GM21825 (cell line): ENCODE measurements around the gene ERC2.

Experiments
- ATAC-seq: cut with Tn5 transposase; IDR thresholded peaks from one replicate; pipeline ENCODE4 v1.9.1; 2021; ENCODE audit warnings: mild to moderate bottlenecking, moderate library complexity; ENCODE audit not compliant: unreplicated experiment

Gene ERC2

DNA sequence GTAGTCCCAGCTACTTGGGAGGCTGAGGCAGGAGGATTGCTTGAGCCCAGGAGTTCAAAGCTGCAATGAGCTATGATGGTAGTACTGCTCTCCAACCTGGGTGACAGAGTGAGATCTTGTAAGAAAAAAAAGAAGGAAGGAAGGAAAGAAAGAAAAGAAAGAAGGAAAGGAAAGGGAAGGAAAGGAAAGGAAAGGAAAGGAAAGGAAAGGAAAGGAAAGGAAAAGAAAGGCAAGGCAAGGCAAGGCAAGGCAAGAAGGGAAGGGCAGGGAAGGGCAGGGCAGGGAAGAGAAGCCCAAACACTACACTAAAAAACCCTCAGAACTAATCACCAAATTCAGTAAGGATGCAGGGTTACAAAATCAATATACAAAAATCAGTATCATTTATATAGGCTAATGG is 341.6 kb downstream of the ERC2 start:
- ATAC-seq: no peak

GRCh38 chr3:56125358-56126005 is 342.8 kb downstream of the ERC2 start:
- ATAC-seq: no peak

DNA sequence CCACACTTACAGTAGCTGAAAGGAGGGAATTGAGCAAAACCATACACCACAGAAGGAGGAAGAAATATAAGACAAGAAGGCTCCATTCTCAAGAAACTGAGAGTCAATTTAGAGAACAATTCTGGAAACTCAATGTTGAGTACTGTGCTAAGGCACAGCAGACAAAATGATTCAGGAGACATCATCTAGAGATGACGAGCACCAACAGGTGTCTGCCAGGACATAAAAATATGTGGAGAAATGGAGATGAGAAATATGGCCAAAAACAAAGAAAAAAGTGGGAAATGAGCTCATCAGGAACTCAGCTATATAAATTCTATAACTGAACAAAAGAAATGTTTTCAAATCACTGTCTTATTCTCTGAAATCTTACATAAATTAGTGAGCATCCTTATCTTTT is 343.7 kb downstream of the ERC2 start:
- no peak for ATAC-seq

DNA sequence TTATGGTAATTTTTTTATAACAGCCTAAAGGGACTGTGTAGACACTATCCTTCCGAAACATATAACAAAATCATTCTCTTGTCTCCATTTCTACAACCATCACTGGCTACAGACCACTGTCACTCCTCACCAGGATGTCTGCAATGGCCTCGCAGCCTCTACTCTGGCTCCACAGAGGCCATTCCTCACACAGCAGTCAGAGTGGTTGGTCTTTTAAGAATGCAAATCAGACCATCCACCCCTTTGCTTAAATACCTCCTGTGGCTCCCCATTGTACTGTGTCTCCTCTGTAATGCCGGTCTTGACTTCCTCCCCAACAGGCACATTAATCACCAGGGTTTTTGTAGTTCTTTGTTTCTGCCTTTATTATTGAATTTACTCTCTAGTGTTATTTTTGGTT is 344.8 kb downstream of the ERC2 start:
- ATAC-seq: no peak

DNA sequence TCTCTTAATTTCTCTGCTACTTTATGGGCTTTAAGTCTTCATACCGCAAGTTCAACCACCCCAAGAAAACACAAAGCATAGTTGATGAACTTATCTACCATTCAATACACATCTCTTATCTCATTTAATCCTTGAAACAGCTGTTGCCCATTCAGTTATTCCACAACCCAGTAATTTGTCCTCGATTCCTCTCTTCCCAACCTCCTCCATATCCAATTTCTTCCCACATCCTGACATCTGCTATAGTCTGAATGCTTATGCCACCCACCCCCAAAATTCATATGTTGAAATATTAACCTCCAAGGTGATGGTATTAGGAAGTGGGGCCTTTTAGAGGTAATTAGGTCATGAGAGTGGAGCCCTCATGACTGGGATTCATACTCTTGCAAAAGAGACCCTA is 345.4 kb downstream of the ERC2 start:
- ATAC-seq: no peak

DNA sequence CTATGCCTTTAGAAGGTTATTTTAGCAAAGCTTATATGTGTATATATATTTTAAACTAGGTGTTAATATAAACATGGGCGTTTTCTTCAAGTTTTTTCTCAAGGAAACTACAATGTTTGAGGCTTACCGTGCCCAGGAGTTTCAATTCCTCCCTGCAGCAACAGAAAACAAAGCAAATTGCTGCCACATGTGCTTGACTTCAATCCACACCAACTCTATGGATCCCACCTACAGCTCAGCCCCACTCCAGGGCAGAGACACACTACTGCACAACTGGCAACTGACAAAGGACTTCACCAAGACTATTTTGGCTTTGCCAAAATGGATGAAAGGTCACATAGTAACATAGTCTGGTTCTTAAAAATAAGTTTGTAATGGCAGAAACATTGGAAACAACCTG is 346.6 kb downstream of the ERC2 start:
- ATAC-seq: no peak

GRCh38 chr3:56119575-56120349 is 348.5 kb downstream of the ERC2 start:
- ATAC-seq: no peak

- no peak for ATAC-seq
These were observed 349.3 kb downstream of the ERC2 start for GRCh38 chr3:56118968-56119367.

- ATAC-seq: no peak
These were observed 352.6 kb downstream of the ERC2 start for GRCh38 chr3:56115698-56116097.

DNA sequence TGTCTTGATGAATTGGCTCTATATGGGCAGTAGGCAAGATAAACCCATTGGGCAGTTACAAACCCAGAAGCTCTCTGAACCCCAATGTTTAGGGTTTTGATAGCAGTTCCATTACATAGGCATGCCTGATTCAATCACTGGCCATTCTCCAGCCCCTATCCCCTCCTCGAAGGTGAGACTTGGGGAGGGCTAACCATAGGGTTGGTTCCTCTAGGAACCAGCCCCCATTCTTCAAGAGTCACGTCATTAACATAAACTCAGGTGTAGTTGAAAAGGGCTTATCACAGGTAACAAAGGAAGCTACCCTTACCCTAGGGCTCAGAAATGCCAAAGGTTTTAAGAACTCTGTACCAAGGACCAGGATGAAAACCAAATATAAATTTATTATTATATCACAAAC is 353.1 kb downstream of the ERC2 start:
- ATAC-seq: no peak

DNA sequence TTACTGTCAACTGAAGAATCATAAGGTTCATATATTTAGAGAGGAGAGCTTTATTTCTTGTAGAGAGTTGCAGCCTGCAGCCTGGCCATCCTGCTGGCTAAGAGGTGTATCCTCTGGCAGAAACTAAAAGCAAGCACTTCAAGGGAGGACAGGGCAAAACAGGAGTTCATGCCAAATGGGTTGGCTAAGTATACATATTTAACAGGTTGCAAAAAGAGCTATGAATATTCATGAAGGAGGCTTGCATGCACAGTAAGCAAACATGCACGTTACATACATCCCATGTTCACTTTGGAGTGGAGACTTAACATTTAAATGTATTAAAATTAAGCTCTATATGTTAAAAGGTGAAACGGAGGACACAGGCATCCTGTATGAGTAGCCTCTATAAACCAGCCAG is 354.4 kb downstream of the ERC2 start:
- ATAC-seq: no peak

- no peak for ATAC-seq
These were observed 355.0 kb downstream of the ERC2 start for GRCh38 chr3:56113231-56113630.

DNA sequence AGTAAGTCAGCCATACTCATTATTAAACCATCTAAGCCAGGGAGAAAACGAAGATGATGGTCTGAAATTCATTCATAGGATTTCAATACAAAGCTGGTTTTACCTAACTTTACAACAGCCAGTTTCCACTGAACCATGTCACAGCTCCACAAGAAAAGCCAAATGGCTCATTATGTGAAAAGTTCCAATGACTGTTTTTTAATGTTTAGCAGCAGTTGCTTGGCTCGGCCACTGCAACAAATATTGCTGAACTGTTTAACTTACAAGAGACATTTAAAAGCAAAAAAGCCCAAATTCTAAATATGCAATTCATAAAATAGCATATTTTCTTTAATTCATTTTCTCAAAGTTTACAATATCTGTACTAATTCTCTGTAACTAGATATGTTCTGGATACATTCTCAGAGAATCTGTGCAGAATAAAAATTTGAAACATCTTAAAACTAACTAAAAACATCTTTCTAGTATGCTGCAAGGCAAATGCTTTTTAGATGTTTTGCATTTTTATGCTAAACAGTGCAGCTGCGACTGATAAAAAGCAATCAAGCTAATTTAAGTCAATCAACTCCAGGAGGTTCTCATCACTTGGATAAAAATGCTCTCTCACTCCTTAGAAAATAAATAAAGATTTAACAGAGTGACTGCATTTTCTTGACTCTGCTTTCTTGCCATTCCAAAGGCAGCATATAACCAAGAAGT is 356.5 kb downstream of the ERC2 start:
- no peak for ATAC-seq

GRCh38 chr3:56110886-56111285 is 357.4 kb downstream of the ERC2 start:
- no peak for ATAC-seq

- ATAC-seq: no peak
These were observed 361.1 kb downstream of the ERC2 start for GRCh38 chr3:56107157-56107556.

- no peak for ATAC-seq
These were observed 366.2 kb downstream of the ERC2 start for GRCh38 chr3:56102032-56102431.

DNA sequence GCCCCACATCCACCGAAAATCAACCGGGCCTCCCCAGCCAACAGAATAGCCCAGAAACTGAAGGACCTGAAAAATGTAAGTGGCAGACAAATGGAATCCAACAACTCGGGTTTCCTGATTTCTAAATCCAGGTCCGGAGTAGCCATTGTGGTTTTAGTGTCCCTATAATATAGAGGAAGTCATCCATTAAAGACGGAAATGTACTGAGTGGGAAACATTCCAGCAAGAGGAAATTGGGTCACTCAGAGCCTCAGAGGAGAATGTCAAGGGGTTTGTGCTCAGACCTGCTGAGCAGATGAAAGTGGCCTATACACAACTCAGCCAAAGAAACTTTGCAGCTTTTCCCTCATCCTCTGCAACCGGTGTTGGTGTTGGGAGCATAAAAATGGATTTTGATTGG is 366.7 kb downstream of the ERC2 start:
- ATAC-seq: no peak

- no peak for ATAC-seq
These were observed 371.3 kb downstream of the ERC2 start for GRCh38 chr3:56096999-56097398.

DNA sequence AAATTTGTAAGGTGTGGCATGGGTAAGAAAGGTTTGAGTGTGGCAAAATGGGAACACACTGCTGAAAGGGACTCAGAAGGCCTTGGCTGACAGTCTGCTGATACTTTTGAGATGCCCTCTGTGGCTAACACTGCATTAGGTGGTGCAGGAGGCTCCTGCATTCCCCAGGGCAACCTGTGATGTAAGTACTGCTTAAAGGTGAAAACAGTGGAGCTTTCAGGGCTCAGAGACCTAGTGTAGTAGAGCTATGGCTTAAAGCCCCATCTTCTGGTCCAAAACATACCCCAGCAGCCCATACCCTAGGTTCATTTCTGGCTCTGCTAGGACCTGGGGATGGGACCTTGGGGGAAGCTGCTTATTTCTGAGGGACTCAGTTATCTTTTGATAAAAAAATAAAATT is 374.1 kb downstream of the ERC2 start:
- ATAC-seq: no peak

DNA sequence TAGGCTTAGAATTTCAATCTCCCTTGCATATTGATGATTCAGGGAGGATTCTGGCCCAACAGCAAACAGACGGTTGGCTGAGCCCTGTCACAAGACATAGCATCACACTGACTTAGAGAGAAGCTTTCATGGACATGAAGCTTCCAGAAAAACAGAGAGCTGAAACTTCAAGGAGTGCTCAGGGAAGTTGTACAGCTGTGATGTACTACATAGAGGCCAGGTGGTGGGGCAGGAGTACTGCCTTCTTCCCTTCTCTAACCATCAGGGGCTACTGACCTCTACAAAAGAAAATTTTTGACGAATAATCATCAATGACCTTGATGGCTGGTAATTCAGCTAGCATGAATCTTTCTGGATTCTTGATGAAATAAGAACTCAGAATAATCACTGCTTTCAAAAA is 378.5 kb downstream of the ERC2 start:
- no peak for ATAC-seq

GRCh38 chr3:56087451-56088053 is 380.7 kb downstream of the ERC2 start:
- ATAC-seq: no peak

- no peak for ATAC-seq
These were observed 381.9 kb downstream of the ERC2 start for GRCh38 chr3:56086355-56086754.
